Peyer's patch (tissue), 4 donors: ENCODE measurements around the gene PLG.

Experiments
- POLR2A ChIP-seq, 2 donors: fragments of 450-650 bp; IDR thresholded peaks; one replicate each; pipeline ENCODE4 v1.5.1; 2017; ENCODE audit warnings: antibody characterized with exemption in 2 of 2, mild to moderate bottlenecking in 2 of 2, moderate library complexity in 2 of 2
- TF ChIP-seq, protein P1 (sequence below), 6 experiments: fragments of 450-650 bp in 4 of 6; fragments of 200-600 bp in 2 of 6; sonication (generic) in 1 of 6; IDR thresholded peaks; one replicate each; pipeline ENCODE4 v1.5.1; 2017 to 2019; ENCODE audit warnings: antibody characterized with exemption in 6 of 6, mild to moderate bottlenecking in 3 of 6, moderate library complexity in 1 of 6

DNA sequence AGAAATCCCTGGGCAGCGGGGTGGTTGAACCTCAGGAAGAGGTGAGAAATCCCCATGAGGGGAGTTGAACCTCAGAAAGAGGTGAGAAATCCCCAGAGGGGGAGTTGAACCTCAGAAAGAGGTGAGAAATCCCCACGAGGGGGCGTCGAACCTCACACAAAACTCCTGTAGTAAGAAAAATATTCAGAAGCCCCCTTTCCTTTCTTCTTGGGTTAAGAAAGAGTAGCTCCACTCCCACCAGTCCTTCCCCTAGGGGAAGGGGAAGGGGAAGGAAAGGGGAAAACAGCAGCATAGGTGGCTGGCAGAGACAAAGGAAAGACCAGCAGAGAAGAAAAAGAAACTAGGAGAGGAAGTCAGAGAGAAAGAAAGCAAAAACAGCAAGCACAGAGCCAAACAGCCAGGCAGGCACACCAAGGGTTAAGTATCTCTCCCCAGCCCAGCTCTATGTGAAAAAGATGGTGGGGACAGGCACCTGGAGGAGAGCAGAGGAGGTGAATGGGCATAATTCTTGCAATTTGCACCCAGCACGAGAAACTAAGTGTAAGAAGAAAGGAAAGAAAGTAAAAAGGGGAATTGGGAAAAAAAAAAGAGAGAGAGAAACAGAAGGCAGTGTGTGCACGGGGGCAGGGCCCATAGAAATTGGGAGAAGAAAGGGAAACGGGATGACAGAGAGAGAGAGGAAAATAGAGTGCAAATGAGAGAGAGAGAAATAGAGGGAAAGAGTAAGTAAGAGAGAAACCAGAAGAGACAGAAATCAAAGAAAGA lies 88.2 kb downstream of the PLG start:
- TF ChIP-seq, protein P1, sequence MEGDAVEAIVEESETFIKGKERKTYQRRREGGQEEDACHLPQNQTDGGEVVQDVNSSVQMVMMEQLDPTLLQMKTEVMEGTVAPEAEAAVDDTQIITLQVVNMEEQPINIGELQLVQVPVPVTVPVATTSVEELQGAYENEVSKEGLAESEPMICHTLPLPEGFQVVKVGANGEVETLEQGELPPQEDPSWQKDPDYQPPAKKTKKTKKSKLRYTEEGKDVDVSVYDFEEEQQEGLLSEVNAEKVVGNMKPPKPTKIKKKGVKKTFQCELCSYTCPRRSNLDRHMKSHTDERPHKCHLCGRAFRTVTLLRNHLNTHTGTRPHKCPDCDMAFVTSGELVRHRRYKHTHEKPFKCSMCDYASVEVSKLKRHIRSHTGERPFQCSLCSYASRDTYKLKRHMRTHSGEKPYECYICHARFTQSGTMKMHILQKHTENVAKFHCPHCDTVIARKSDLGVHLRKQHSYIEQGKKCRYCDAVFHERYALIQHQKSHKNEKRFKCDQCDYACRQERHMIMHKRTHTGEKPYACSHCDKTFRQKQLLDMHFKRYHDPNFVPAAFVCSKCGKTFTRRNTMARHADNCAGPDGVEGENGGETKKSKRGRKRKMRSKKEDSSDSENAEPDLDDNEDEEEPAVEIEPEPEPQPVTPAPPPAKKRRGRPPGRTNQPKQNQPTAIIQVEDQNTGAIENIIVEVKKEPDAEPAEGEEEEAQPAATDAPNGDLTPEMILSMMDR (IDR thresholded peaks at IDR 0.05): no peak
- no peak for TF ChIP-seq POLR2A (IDR thresholded peaks at IDR 0.05)
